Central memory CD4-positive, alpha-beta T cell (primary cell): ENCODE results near the gene SCRT2.
"Not testable (repeated sequence)": the region's sequence is repeated elsewhere in the genome, so short reads cannot be mapped to it uniquely, and the experiment has no call there.

Source experiments
- DNase-seq: peaks from one replicate; pipeline ENCODE4 v3.0.0; 2022

SCRT2 gene

DNA sequence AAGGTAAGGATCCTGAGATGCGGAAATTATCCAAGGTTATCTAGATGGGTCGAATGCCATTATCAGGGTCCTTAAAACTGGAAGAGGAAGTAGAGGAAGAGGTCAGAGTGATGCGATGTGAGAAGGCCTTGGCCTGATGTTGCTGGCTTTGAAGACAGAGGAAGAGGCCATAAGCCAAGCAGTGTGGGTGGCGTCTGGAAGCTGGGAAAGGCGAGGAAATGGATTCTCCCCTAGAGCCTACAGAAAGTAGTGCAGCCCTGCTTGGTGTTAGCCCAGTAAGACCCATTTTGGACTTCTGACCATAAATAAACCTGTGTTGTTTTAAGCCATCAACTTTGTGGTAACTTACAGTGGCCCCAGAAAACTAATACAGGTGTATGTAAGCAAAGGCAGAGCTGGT lies 24.6 kb downstream of the SCRT2 start:
- no peak for DNase-seq

DNA sequence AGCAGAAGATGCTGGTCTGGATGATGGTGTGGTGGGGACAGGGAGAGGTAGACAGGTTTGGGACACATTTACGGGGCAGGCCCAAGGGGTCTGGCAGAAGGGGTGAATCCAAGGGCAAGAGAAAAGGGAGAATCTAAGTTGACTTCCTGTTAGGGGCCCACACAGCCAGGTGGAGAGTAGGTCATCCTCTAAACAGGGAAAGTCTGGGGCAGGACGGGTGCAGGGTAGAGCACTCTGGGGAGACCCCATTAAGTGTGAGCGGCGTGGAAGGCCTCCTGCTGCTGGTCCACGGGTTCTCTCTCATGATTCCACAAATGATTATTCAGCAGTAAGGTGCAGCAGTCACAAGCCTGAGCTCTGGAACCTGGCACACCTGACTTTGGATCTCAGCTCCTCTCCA lies 25.3 kb downstream of the SCRT2 start:
- no peak for DNase-seq

- no peak for DNase-seq
Measured at GRCh38 chr20:647479-648019, 28.1 kb downstream of the SCRT2 start.

- no peak for DNase-seq
Measured at GRCh38 chr20:646868-647233, 28.8 kb downstream of the SCRT2 start.

- DNase-seq = no peak
Measured at GRCh38 chr20:646107-646867, 29.3 kb downstream of the SCRT2 start.

DNA sequence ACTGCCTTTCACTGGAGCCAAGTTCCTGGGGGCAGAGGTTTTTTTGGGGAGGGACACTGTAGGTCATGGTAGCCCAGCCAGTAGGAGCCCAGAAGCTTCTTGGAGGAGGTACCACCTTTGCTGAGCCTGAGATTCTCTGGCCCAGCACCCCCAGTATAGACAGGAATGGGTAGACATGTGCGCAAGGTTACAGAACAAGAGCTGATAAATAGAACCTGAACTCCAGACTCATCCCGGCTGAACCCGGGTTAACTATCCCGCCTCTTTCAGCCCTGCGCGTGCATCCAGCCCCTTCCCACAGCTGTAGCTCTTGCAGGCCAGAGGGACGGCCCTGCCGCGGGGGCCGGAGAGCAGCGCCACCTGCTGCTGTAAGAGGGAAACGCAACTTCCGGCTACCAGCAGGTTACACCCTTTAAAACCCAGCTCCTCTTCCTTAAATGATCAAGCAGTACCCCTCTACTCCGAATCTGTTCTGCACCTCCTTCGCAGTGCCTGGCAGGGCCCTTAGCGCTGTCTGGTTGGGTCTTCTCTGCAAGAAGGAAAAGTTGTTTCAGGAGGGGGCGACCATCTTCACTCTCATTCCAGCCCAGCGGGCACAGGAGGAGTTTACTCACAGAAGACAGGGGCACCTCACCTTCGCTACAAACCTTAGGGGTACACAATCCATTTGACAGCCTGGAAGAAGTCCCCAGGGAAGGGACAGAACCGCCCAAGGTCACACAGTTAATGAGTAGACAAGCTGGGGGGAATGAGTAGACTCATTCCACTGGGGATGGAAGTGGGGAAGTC lies 30.1 kb downstream of the SCRT2 start:
- DNase-seq = peak; percentile 45

- no peak for DNase-seq
Measured at GRCh38 chr20:644692-645317, 30.8 kb downstream of the SCRT2 start.

GRCh38 chr20:642398-643174 lies 33.0 kb downstream of the SCRT2 start:
- DNase-seq = no peak

DNA sequence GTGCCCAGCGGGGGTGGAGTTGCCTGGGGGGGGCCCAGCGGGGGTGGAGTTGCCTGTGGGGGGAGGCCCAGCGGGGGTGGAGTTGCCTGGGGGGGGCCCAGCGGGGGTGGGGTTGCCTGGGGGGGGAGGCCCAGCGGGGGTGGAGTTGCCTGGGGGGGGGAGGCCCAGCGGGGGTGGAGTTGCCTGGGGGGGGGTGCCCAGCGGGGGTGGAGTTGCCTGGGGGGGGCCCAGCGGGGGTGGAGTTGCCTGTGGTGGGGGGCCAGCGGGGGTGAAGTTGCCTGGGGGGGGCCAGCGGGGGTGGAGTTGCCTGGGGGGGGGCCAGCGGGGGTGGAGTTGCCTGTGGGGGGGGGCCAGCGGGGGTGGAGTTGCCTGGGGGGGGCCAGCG lies 33.6 kb downstream of the SCRT2 start:
- DNase-seq = not testable (repeated sequence)

- no peak for DNase-seq
Measured at GRCh38 chr20:641516-641875, 34.1 kb downstream of the SCRT2 start.

DNA sequence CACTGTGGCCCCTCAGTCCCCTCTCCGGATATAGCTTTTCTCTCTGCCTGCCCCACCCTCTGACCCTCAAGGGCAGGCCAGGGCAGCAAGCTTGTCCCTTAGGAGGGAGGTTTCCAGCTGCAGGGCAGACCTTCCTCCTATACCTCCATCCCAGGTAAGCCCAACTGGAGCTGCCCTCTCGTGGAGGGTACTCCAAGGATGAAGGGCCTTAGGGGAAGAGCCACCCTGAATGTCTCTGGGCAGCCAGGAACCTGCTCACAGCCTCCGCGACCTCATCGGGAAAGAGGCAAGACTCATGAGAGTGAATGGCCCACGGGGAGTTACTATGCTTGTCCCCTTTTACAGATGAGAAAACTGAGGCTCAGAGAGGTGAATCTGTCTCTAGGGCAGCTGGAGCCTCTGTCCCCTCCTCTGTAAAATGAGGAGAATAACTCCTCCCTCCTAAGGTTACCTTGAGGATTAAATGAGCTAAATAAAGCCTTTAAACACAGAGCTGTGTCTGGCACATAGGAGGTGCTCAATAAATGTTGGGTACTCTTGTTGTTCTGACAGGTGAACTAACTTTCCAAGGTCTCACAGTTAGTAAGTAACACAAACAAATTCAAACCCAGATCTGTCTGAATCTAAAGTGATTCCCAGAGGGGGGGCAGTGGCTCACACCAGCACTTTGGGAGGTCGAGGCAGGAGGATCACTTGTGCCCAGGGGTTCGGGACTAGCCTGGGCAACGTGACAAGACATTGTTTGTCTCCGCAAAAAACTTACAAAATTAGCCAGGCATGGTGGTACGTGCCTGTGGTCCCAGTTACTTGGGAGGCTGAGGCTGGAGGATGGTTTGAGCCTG lies 34.7 kb downstream of the SCRT2 start:
- no peak for DNase-seq

GRCh38 chr20:638579-638978 lies 37.0 kb downstream of the SCRT2 start:
- DNase-seq = no peak

GRCh38 chr20:637559-637958 lies 38.0 kb downstream of the SCRT2 start:
- no peak for DNase-seq

DNA sequence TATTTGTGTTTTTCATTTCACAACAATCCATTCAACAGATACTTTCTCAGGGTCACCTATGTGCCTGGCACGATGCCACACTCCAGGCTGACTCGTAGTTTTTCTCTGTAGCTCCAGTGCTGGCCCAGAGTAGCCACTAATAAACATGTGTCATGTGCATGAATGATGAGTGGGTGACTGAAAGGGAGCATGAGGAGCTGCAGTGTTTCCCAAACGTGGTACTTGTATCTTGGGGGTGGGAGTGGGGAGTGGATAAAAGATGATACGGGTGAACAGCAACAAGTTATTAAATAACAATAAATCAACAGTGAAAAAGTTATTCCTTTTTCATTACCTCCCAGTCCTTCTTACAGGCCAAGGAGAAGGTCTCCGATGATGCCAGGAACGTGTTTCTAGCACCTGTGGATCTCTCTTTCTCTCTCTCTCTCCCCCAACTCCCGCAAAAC lies 39.7 kb downstream of the SCRT2 start:
- DNase-seq = no peak

GRCh38 chr20:635028-635892 lies 40.3 kb downstream of the SCRT2 start:
- no peak for DNase-seq

GRCh38 chr20:634148-634925 lies 41.3 kb downstream of the SCRT2 start:
- DNase-seq = no peak

GRCh38 chr20:631101-631500 lies 44.5 kb downstream of the SCRT2 start:
- no peak for DNase-seq

DNA sequence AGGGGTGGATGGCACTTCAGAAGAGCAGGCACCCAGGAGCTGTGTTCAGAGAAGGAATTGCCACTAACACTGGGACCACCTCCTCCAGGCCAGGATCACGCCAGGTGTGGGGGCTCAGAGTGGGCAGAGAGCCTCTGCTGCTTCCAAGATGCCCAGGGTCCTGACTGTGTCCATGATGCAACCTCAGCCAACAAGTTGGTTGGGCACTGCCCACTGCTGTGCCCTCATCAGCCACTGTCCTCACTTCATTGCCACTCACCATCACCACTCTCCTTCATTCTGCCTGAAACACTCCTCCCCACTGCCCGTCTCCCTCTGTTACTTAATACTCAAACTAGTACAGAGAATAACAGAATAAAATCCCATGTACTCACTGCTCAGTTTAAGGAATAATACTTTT lies 49.0 kb downstream of the SCRT2 start:
- DNase-seq = no peak

DNA sequence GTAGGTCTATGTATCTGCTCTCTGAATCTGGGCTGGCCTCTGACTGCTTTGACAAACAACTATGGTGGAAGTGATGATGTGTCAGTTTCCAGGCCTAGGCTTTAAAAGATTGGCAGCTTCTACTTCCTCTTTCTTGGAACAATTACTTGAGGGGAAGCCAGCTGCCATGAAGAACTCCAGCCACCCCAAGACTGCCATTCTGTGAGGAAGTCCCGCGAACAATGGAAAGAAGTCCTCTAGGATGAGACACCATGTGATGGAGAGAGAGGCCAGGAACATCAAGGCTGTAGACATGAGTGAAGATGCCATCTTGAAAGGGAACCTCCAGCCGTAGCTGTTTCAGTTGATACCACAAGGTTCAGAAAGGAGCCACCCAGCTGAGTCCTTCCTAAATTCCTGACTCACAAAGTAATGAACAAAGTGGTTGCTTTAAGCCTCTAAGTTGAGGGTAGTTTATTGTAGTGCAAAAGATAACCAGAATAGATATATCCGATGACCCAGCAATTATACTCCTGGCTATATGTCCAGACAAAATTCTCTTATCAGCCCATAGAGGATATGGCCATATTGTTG lies 50.2 kb downstream of the SCRT2 start:
- no peak for DNase-seq

- no peak for DNase-seq
Measured at GRCh38 chr20:623704-624103, 51.9 kb downstream of the SCRT2 start.
